Kidney (tissue), 14 donors: ENCODE data around the gene ATXN10. TPM values are rescaled to one million over a fixed set of nuclear protein-coding genes. Genes with fewer than 3 reads are reported as not detected.

Experiments used
- DNase-seq, 5 donors: peaks; one replicate each; pipeline ENCODE4 v3.0.0-alpha.2; 2013 to 2020
- FAIRE-seq: peaks from 2 replicates; lab custom pipeline; 2012; peaks lifted over from hg19 to GRCh38; lab: Jason Lieb, UNC
- H3K27ac ChIP-seq, 2 donors: one replicate each; pipeline ENCODE4 v1.7.0; 2013; ENCODE audit warnings: low read depth in 2 of 2, low read length in 2 of 2, inconsistent platforms in 1 of 2
- H3K27me3 ChIP-seq: one replicate; pipeline ENCODE4 v1.7.1; 2013; ENCODE audit warnings: low read length, inconsistent platforms; ENCODE audit not compliant: control insufficient read depth, insufficient read depth
- H3K36me3 ChIP-seq, 3 donors: one replicate each; pipeline versions ENCODE4 v1.7.0 to v1.7.1; 2013; ENCODE audit warnings: low read length in 3 of 3, control low read depth in 1 of 3, inconsistent platforms in 1 of 3; ENCODE audit not compliant: insufficient read depth in 3 of 3, control insufficient read depth in 2 of 3
- H3K4me1 ChIP-seq, 3 donors: one replicate each; pipeline versions ENCODE4 v1.7.0 to v1.7.1; 2013; ENCODE audit warnings: low read length in 3 of 3, inconsistent platforms in 1 of 3, low read depth in 1 of 3; ENCODE audit not compliant: control insufficient read depth in 2 of 3, insufficient read depth in 2 of 3
- H3K4me3 ChIP-seq, 3 donors: one replicate each; pipeline versions ENCODE4 v1.7.0 to v1.8.1; 2013; ENCODE audit warnings: low read length in 3 of 3, control low read depth in 1 of 3, inconsistent platforms in 1 of 3
- H3K9ac ChIP-seq, 3 donors: one replicate each; pipeline versions ENCODE4 v1.7.0 to v1.7.1; 2013; ENCODE audit warnings: low read length in 3 of 3, control low read depth in 1 of 3, inconsistent platforms in 1 of 3
- H3K9me3 ChIP-seq, 3 donors: one replicate each; pipeline versions ENCODE4 v1.7.0 to v1.7.1; 2013; ENCODE audit warnings: low read length in 3 of 3, control low read depth in 1 of 3, inconsistent platforms in 1 of 3; ENCODE audit not compliant: control insufficient read depth in 2 of 3, insufficient read depth in 1 of 3
- intact Hi-C: fragments of 100-400 bp; cut with DNase I; formaldehyde crosslinking; loops from one replicate; pipeline ENCODE4 v1.11.1; 2022
- polyA plus RNA-seq: library from polyadenylated mRNA; stranded (reverse); fragments of 350-450 nt; fragmentation: Illumina TruSeq; extraction: RNeasy Lipid Tissue Mini Kit (QIAGEN cat#74804); gene quantifications from one replicate; pipeline ENCODE4 v1.2.3, GENCODE V29; 2014; ENCODE audit warnings: low read depth, low replicate concordance; ENCODE audit not compliant: insufficient read depth
- total RNA-seq: library from RNA; stranded (reverse); fragmentation: NEBNext Ultra II Directional; extraction: Animal tissue kit (Norgen Biotek cat#: 25700); gene quantifications from one replicate; pipeline ENCODE4 v1.2.1, GENCODE V29; 2021
- TF ChIP-seq, protein P1 (sequence below): IDR thresholded peaks from 3 replicates; pipeline ENCODE4 v1.5.1; 2012; ENCODE audit warnings: mild to moderate bottlenecking, moderate library complexity, borderline replicate concordance; ENCODE audit not compliant: insufficient read depth; ENCODE audit errors: extremely low read depth
- donor health status: control.
- donor health status: control.
- donor health status: control.
- donor health status: control.
- donor health status: control.
- donor health status: DM: yes; HTN: yes; CAD: no.
- donor health status: Normal renal cell carcinoma (clear cell type).

Gene ATXN10
- total and polyA plus RNA-seq, 2 donors from 2014 or later, result 121 to 142 TPM

DNA sequence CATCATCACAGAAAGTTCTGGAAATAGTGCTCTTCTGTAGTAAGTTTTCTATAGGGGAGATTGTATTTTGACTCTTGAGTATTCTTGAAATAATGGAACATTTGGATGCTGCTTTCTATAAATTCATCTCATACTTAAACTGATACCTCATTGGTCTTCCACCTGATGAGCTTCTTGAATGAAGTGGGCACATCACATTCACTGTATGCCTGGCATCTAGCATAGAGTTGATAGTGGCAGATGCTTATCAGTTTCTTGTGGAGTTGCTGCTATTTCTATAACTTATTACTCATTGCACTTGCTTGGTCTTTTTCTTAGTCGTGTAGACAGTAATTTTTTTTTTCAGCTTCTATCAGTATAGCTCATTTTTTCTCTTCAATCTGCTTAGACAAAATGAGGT is 5.4 kb downstream of the ATXN10 start:
- Histone ChIP-seq H3K27ac (no peak overlapping the region), H3K36me3 (no peaks in the 10 kb centered on the region), H3K4me3 (no peak overlapping the region), H3K27me3 (no peaks in the 10 kb centered on the region), H3K9me3 (no peaks in the 10 kb centered on the region), H3K4me1 (peaks cover 3 to 11% (median 4%) of the 10 kb centered on the region in 3 donors), H3K9ac (no peak overlapping the region)
- intact Hi-C loops, result no loop called here
- FAIRE-seq, result no peak
- TF ChIP-seq, protein P1, sequence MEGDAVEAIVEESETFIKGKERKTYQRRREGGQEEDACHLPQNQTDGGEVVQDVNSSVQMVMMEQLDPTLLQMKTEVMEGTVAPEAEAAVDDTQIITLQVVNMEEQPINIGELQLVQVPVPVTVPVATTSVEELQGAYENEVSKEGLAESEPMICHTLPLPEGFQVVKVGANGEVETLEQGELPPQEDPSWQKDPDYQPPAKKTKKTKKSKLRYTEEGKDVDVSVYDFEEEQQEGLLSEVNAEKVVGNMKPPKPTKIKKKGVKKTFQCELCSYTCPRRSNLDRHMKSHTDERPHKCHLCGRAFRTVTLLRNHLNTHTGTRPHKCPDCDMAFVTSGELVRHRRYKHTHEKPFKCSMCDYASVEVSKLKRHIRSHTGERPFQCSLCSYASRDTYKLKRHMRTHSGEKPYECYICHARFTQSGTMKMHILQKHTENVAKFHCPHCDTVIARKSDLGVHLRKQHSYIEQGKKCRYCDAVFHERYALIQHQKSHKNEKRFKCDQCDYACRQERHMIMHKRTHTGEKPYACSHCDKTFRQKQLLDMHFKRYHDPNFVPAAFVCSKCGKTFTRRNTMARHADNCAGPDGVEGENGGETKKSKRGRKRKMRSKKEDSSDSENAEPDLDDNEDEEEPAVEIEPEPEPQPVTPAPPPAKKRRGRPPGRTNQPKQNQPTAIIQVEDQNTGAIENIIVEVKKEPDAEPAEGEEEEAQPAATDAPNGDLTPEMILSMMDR, result no peak
- DNase-seq, result no peak

DNA sequence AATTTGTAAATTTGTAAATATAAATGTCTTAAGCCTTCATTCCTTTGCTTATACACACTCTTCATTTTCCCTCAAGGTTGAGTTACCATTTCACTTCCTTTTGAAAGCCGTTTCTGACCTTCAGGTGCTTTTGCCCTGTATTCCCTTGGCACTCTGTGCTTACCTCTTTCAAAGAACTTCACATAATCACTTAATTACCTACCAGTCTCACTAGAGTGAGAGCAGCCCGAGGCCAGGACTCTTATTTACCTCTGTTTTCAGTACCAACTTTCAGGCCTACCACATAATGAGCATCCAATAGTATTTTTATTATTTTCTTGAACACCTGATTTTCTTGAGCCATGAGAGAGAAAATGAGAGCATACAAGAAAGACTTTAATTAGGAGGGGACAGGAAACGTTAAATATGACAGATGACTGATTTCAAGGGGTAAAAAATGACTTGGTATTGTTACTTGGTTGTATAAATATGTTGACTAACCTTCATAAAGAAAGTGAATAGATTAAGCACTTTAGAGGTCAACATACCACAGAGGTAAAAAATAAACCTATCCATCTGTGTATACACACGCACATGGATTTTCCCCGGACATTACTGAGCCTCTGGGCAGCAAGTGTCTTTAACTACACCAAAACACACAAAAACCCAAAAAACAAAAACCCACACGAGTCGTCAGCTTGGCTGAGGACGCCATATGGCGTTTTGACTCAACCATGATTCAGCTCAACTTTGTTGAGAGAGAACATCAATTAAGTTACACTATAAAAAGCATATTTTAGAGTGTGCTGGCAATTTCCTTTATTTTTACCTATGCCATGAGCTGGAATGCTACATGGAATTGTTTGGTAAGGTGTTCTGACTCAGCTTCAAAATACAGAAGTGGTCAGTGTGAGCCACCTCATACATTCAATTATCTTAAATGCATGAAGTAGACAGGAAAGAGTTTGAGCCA is 7.6 kb downstream of the ATXN10 start:
- DNase-seq, result no peak
- FAIRE-seq, result no peak
- H3K9me3 ChIP-seq, result no peaks in the 10 kb centered on the region
- H3K27me3 ChIP-seq, result no peaks in the 10 kb centered on the region
- no peak overlapping the region for H3K9ac ChIP-seq
- TF ChIP-seq, protein P1, result no peak
- peaks cover 0 to 2% (median 0%) of the 10 kb centered on the region in 3 donors for H3K4me1 ChIP-seq
- intact Hi-C loops, result no loop called here
- H3K36me3 ChIP-seq, result no peaks in the 10 kb centered on the region
- H3K27ac ChIP-seq, result no peak overlapping the region
- no peak overlapping the region for H3K4me3 ChIP-seq

DNA sequence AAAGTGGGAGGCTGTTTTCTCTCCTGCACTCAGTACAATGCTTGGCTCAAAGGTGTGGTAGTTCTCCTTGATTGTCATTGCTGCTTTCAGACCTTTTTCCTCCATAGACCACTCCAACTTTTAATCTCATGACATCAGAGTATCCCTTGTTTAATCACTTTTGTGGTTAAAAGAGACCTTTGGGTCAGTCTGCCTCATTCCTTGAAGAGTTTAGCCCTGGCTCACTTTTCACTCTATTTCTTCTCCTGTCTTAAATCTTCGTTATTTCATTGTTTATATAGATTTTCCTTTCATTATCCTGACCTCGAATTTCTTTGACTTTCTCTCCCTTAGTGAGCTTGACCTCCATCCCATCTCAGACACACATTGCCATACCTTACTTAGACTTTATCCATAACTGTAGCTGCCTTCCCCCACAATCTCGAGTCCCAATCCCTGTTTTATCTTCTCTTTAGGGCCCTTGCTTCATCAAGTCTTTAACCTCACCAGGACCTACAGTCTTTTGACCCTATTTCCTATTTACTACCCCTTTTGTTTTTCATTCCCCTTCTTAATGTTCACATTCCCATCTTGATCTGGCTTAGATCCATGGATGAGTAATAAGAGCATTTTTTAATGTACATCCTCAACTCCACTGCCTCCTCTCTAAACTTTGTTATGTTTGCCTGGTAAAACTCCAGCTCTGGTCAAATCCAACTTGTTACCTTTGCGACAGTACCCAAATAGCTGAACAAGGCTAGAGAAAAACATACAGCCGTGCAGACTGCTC is 9.5 kb downstream of the ATXN10 start:
- intact Hi-C loops, result no loop called here
- Histone ChIP-seq H3K4me1 (peaks cover 0 to 2% (median 0%) of the 10 kb centered on the region in 3 donors), H3K9ac (no peak overlapping the region), H3K27me3 (no peaks in the 10 kb centered on the region), H3K36me3 (no peaks in the 10 kb centered on the region), H3K27ac (no peak overlapping the region), H3K4me3 (no peak overlapping the region), H3K9me3 (no peaks in the 10 kb centered on the region)
- TF ChIP-seq, protein P1, result no peak
- DNase-seq (no peak), FAIRE-seq (no peak)
